ENCODE results near the gene F11R.
"Not testable (repeated sequence)": the region's sequence is repeated elsewhere in the genome, so short reads cannot be mapped to it uniquely, and the experiment has no call there.

DNA sequence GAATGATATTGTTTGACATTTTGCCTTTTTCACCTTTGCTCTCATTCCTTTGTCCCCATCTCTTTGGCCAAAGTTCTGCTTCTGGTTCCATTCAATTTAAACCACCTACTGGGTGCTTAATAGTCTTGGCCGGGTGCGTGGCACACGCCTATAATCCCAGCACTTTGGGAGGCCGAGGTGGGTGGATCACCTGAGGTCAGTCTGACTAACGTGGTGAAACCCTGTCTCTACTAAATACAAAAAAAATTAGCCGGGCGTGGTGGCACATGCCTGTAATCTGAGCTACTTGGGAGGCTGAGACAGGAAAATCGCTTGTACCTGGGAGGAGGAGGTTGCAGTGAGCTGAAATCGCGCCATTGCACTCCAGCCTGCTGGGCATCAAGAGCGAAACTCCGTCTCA, 1.5 kb upstream of the F11R start:
- TF ChIP-seq POLR2A (IDR thresholded peaks at IDR 0.05); CTCF (IDR thresholded peaks at IDR 0.05 in 4 of 5, conservative IDR thresholded peaks at IDR 0.05 in 1 of 5): not testable (repeated sequence)
